WTC11 (cell line): ENCODE measurements around the gene IL4R.

ENCODE experiments used
- ATF1 ChIP-seq: sonication (generic); formaldehyde crosslinking; IDR thresholded peaks from 2 replicates; pipeline ENCODE4 v1.8.1; 2023; ENCODE audit warnings: mild to moderate bottlenecking, moderate library complexity, missing genetic modification reagents
- CTCF ChIP-seq: fragments of 200-600 bp; IDR thresholded peaks from 2 replicates; pipeline ENCODE4 v1.8.0; 2022; ENCODE audit warnings: antibody characterized with exemption
- NFYB ChIP-seq: sonication (generic); formaldehyde crosslinking; conservative IDR thresholded peaks from 2 replicates; pipeline ENCODE4 v1.8.0; 2022; ENCODE audit warnings: low read depth, missing genetic modification reagents
- NR1H2 ChIP-seq: sonication (generic); formaldehyde crosslinking; IDR thresholded peaks from 2 replicates; pipeline ENCODE4 v1.9.0; 2021; ENCODE audit warnings: mild to moderate bottlenecking, moderate library complexity, missing genetic modification reagents
- NR3C1 ChIP-seq: sonication (generic); formaldehyde crosslinking; conservative IDR thresholded peaks from 2 replicates; pipeline ENCODE4 v1.8.1; 2023; ENCODE audit warnings: low read depth, mild to moderate bottlenecking, missing genetic modification reagents
- TF ChIP-seq, protein P1 (sequence below): sonication (generic); formaldehyde crosslinking; IDR thresholded peaks from 2 replicates; pipeline ENCODE4 v1.8.1; 2023; ENCODE audit warnings: mild to moderate bottlenecking, moderate library complexity, missing genetic modification reagents
- TF ChIP-seq, protein P2 (sequence below): sonication (generic); formaldehyde crosslinking; IDR thresholded peaks from 2 replicates; pipeline ENCODE4 v1.8.1; 2023; ENCODE audit warnings: mild to moderate bottlenecking, missing genetic modification reagents, moderate library complexity

- TF ChIP-seq CTCF: no peak
- TF ChIP-seq, protein P1, sequence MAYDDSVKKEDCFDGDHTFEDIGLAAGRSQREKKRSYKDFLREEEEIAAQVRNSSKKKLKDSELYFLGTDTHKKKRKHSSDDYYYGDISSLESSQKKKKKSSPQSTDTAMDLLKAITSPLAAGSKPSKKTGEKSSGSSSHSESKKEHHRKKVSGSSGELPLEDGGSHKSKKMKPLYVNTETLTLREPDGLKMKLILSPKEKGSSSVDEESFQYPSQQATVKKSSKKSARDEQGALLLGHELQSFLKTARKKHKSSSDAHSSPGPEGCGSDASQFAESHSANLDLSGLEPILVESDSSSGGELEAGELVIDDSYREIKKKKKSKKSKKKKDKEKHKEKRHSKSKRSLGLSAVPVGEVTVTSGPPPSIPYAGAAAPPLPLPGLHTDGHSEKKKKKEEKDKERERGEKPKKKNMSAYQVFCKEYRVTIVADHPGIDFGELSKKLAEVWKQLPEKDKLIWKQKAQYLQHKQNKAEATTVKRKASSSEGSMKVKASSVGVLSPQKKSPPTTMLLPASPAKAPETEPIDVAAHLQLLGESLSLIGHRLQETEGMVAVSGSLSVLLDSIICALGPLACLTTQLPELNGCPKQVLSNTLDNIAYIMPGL (CRISPR knock-in tag): no peak
- TF ChIP-seq NR3C1 (CRISPR knock-in tag): no peak
- TF ChIP-seq, protein P2, sequence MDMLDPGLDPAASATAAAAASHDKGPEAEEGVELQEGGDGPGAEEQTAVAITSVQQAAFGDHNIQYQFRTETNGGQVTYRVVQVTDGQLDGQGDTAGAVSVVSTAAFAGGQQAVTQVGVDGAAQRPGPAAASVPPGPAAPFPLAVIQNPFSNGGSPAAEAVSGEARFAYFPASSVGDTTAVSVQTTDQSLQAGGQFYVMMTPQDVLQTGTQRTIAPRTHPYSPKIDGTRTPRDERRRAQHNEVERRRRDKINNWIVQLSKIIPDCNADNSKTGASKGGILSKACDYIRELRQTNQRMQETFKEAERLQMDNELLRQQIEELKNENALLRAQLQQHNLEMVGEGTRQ (CRISPR knock-in tag): no peak
- TF ChIP-seq NFYB: no peak
- TF ChIP-seq ATF1: no peak
- TF ChIP-seq NR1H2: no peak
Measured at GRCh38 chr16:27405546-27406451, 92.0 kb downstream of the IL4R start.
